Prostate gland (tissue), 2 donors: ENCODE results near the gene VWF.

Source experiments
- POLR2A ChIP-seq: fragments of 450-650 bp; IDR thresholded peaks from one replicate; pipeline ENCODE4 v1.6.1; 2016; ENCODE audit warnings: antibody characterized with exemption, mild to moderate bottlenecking
- TF ChIP-seq, protein P1 (sequence below), 4 experiments: fragments of 200-600 bp in 2 of 4; fragments of 450-650 bp in 2 of 4; sonication (generic) in 2 of 4; IDR thresholded peaks; 1 replicate in 3 of 4; 2 replicates in 1 of 4; pipeline ENCODE4 v1.5.1; 2016 to 2019; ENCODE audit warnings: antibody characterized with exemption in 4 of 4, mild to moderate bottlenecking in 2 of 4, moderate library complexity in 2 of 4

- TF ChIP-seq, protein P1, sequence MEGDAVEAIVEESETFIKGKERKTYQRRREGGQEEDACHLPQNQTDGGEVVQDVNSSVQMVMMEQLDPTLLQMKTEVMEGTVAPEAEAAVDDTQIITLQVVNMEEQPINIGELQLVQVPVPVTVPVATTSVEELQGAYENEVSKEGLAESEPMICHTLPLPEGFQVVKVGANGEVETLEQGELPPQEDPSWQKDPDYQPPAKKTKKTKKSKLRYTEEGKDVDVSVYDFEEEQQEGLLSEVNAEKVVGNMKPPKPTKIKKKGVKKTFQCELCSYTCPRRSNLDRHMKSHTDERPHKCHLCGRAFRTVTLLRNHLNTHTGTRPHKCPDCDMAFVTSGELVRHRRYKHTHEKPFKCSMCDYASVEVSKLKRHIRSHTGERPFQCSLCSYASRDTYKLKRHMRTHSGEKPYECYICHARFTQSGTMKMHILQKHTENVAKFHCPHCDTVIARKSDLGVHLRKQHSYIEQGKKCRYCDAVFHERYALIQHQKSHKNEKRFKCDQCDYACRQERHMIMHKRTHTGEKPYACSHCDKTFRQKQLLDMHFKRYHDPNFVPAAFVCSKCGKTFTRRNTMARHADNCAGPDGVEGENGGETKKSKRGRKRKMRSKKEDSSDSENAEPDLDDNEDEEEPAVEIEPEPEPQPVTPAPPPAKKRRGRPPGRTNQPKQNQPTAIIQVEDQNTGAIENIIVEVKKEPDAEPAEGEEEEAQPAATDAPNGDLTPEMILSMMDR (IDR thresholded peaks at IDR 0.05): no peak
- TF ChIP-seq POLR2A: no peak
Measured at GRCh38 chr12:5954661-5955060, 169.8 kb downstream of the VWF start.
